A549 (cell line): Measurements from ENCODE around the gene RING1. TPM values are rescaled to one million over a fixed set of nuclear protein-coding genes. Genes with fewer than 3 reads are reported as not detected.

Source experiments
- ATAC-seq, 2 experiments: fragments of 200-7000 bp in 1 of 2; fragments of >200 bp in 1 of 2; cut with Nextera tagmentation in 1 of 2; cut with Tn5 transposase in 1 of 2; 3 replicates each; pipeline versions ENCODE4 v1.8.0 to v1.9.1; 2018 to 2020; ENCODE audit warnings: mild to moderate bottlenecking in 1 of 2, moderate library complexity in 1 of 2
- CTCF ChIA-PET: fragments of 300-600 bp; sonication (Branson Sonifier 250); formaldehyde crosslinking; extraction: SDS; loops from one replicate; lab custom pipeline; 2021; ENCODE audit warnings: antibody characterized with exemption, inconsistent platforms; lab: Yijun Ruan, JAX
- POLR2A ChIA-PET: fragments of 350-600 bp; formaldehyde crosslinking; extraction: SDS; loops from one replicate; lab custom pipeline; 2021; ENCODE audit warnings: antibody characterized with exemption, inconsistent platforms; lab: Yijun Ruan, JAX
- DNase-seq, 2 experiments: peaks; one replicate each; pipeline versions ENCODE4 v3.0.0 to v3.0.0-alpha.2; 2011 to 2016; ENCODE audit warnings: low read depth in 1 of 2, low spot score in 1 of 2
- FAIRE-seq: peaks from 2 replicates; lab custom pipeline; 2011; peaks lifted over from hg19 to GRCh38; lab: Jason Lieb, UNC
- H3K27ac ChIP-seq, 2 experiments: fragments of >200 bp; sonication (Bioruptor Twin); formaldehyde crosslinking; 3 replicates each; pipeline ENCODE4 v1.5.1; 2016 to 2017
- H3K4me1 ChIP-seq: fragments of >200 bp; sonication (Bioruptor Twin); formaldehyde crosslinking; 3 replicates; pipeline ENCODE4 v1.6.1; 2016
- H3K4me2 ChIP-seq: fragments of >200 bp; sonication (Bioruptor Twin); formaldehyde crosslinking; 3 replicates; pipeline ENCODE4 v1.6.1; 2016
- H3K4me3 ChIP-seq: fragments of >200 bp; sonication (Bioruptor Twin); formaldehyde crosslinking; 3 replicates; pipeline ENCODE4 v1.5.1; 2016
- H3K9me3 ChIP-seq: fragments of >200 bp; sonication (Bioruptor Twin); formaldehyde crosslinking; 3 replicates; pipeline ENCODE4 v1.6.1; 2016
- CBX8 ChIP-seq: fragments of 200-600 bp; sonication (generic); IDR thresholded peaks from 2 replicates; pipeline ENCODE4 v1.6.1; 2016
- CEBPB ChIP-seq, 2 experiments: fragments of >200 bp in 1 of 2; sonication (Bioruptor Twin) in 1 of 2; formaldehyde crosslinking in 1 of 2; IDR thresholded peaks; 2 replicates each; pipeline ENCODE4 v1.6.1; 2012 to 2016
- CHD2 ChIP-seq: fragments of 150-350 bp; IDR thresholded peaks from 2 replicates; pipeline ENCODE4 v1.6.1; 2014; ENCODE audit warnings: low read length; ENCODE audit not compliant: partially characterized antibody
- ESRRA ChIP-seq: fragments of 150-350 bp; IDR thresholded peaks from 2 replicates; pipeline ENCODE4 v1.6.1; 2014; ENCODE audit warnings: mild to moderate bottlenecking, low read length, borderline replicate concordance
- FOSL2 ChIP-seq, 2 experiments: fragments of 450-650 bp in 1 of 2; fragments of >200 bp in 1 of 2; sonication (Bioruptor Twin) in 1 of 2; formaldehyde crosslinking; IDR thresholded peaks; 2 replicates each; pipeline versions ENCODE4 v1.5.0 to v1.6.1; 2016 to 2020; ENCODE audit warnings: mild to moderate bottlenecking in 1 of 2, moderate library complexity in 1 of 2
- GATA3 ChIP-seq: IDR thresholded peaks from 2 replicates; pipeline ENCODE4 v1.6.1; 2012; ENCODE audit warnings: borderline replicate concordance
- HDAC2 ChIP-seq: fragments of 200-600 bp; sonication (generic); IDR thresholded peaks from 2 replicates; pipeline ENCODE4 v1.6.1; 2016
- HOXA7 ChIP-seq: fragments of 250-450 bp; sonication (Bioruptor Pico); IDR thresholded peaks from 2 replicates; pipeline ENCODE4 v1.5.0; 2020; ENCODE audit warnings: mild to moderate bottlenecking, moderate library complexity
- JUN ChIP-seq, 2 experiments: fragments of >200 bp; sonication (Bioruptor Twin); formaldehyde crosslinking; IDR thresholded peaks; 2 replicates in 1 of 2; 3 replicates in 1 of 2; pipeline ENCODE4 v1.6.1; 2016 to 2017
- MAFK ChIP-seq: fragments of 450-650 bp; IDR thresholded peaks from 2 replicates; pipeline ENCODE4 v1.6.1; 2014; ENCODE audit not compliant: partially characterized antibody
- MAZ ChIP-seq: fragments of 150-350 bp; IDR thresholded peaks from 2 replicates; pipeline ENCODE4 v1.6.1; 2014; ENCODE audit warnings: antibody characterized with exemption, low read depth, low read length, borderline replicate concordance
- POLR2A ChIP-seq: IDR thresholded peaks from 2 replicates; pipeline ENCODE4 v1.6.1; 2012; ENCODE audit warnings: mild to moderate bottlenecking, low read length
- RFX5 ChIP-seq: fragments of 450-650 bp; IDR thresholded peaks from 2 replicates; pipeline ENCODE4 v1.7.1; 2014; ENCODE audit warnings: antibody characterized with exemption, mild to moderate bottlenecking, moderate library complexity
- SREBF2 ChIP-seq: fragments of 450-650 bp; IDR thresholded peaks from 2 replicates; pipeline ENCODE4 v1.6.1; 2014; ENCODE audit warnings: mild to moderate bottlenecking, moderate library complexity
- TFCP2L1 ChIP-seq: fragments of 250-450 bp; sonication (Bioruptor Pico); IDR thresholded peaks from 2 replicates; pipeline ENCODE4 v1.5.0; 2021; ENCODE audit warnings: mild to moderate bottlenecking
- TP53 ChIP-seq: fragments of 250-450 bp; sonication (Bioruptor Pico); IDR thresholded peaks from 2 replicates; pipeline ENCODE4 v1.5.0; 2021; ENCODE audit warnings: mild to moderate bottlenecking, moderate library complexity
- ZFP36 ChIP-seq: fragments of 450-650 bp; IDR thresholded peaks from 2 replicates; pipeline ENCODE4 v1.6.1; 2014; ENCODE audit warnings: borderline replicate concordance; ENCODE audit not compliant: partially characterized antibody
- ZNF302 ChIP-seq: fragments of 250-450 bp; sonication (Bioruptor Pico); IDR thresholded peaks from 2 replicates; pipeline ENCODE4 v1.9.0; 2021; ENCODE audit warnings: inconsistent platforms, mild to moderate bottlenecking, moderate library complexity
- ZSCAN20 ChIP-seq: fragments of 250-450 bp; sonication (Bioruptor Pico); IDR thresholded peaks from 2 replicates; pipeline ENCODE4 v1.8.0; 2022; ENCODE audit warnings: mild to moderate bottlenecking, moderate library complexity
- WGBS: methylation state at CpG from one replicate; pipeline ENCODE4 v1.1.6; 2017; ENCODE audit errors: missing lambda C conversion rate; 5-methylcytosine and 5-hydroxymethylcytosine counted together
- polyA plus RNA-seq, 4 experiments: library from polyadenylated mRNA; depleted of rRNA in 3 of 4; stranded (reverse); fragments of >200 nt; fragmentation: RNase III in 1 of 4; extraction: RNeasy Plus Mini Kit Qiagen cat#74134 plus additional on column Dnase treatment in 1 of 4; gene quantifications; 2 replicates in 3 of 4; 3 replicates in 1 of 4; pipeline ENCODE4 v1.2.3, GENCODE V29; 2011 to 2017
- TF ChIP-seq, protein P1 (sequence below): IDR thresholded peaks from 2 replicates; pipeline ENCODE4 v1.6.1; 2012
- TF ChIP-seq, protein P2 (sequence below): fragments of 200-600 bp; sonication (generic); IDR thresholded peaks from 2 replicates; pipeline ENCODE4 v1.6.1; 2016; ENCODE audit warnings: antibody characterized with exemption, mild to moderate bottlenecking, moderate library complexity
- TF ChIP-seq, protein P3 (sequence below): fragments of 150-350 bp; IDR thresholded peaks from 2 replicates; pipeline ENCODE4 v1.6.1; 2014; ENCODE audit warnings: low read depth, mild to moderate bottlenecking, low read length

RING1 gene
- polyA plus RNA-seq, 2 of the 4 experiments (the other 2 are of a cell fraction), result 12.7 to 35.0 TPM

DNA sequence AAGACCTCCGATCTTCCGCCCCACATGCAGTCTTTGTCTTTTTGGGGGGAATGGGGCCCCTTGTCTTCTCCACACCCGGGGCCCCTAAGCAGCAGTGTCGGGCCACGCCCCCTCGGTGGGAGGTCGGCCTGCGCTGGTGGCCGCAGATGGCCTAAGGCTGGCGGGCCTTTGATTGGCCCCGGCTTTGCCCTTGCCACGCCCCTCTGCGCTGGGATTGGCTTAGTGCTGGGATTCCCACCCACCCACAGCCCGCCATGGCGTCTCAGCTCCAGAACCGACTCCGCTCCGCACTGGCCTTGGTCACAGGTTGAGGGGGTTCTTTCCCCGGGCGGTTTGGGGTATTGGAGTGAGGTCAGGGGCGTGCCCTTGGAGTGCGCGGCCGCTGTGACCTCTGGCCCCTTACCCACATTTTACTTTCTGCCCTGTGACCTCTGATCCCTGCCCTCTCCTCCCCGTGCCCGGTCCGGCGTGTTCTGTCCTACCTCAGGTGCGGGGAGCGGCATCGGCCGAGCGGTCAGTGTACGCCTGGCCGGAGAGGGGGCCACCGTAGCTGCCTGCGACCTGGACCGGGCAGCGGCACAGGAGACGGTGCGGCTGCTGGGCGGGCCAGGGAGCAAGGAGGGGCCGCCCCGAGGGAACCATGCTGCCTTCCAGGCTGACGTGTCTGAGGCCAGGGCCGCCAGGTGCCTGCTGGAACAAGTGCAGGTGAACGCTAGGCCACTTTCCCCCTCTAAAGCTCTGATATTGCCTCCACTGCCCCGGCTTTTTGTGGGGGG lies 3.7 kb upstream of the RING1 start, which contains the start of gene HSD17B8 (continued):
- no peak for TF ChIP-seq CHD2

DNA sequence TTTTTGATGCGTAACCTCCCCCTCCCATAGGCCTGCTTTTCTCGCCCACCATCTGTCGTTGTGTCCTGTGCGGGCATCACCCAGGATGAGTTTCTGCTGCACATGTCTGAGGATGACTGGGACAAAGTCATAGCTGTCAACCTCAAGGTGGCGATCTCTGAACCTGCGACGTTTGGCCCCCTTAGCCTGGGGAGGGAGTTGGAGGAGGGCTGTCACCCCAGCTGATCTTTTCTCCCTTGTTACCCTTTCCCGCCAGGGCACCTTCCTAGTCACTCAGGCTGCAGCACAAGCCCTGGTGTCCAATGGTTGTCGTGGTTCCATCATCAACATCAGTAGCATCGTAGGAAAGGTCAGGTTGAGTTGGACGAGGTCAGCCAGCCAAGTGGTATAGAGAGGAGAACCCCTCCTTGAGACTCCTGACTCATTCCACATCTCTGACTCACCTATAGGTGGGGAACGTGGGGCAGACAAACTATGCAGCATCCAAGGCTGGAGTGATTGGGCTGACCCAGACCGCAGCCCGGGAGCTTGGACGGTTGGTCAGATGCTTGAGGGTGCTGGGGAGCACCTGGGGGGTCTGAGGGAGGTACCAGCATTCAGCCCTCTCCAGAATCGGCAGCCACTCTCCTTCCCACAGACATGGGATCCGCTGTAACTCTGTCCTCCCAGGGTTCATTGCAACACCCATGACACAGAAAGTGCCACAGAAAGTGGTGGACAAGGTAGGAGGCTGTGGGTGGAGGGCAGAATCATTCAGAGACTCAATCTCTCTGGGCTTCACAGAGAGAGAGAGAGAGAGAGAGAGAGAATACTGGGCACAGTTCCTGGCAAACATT lies 2.9 kb upstream of the RING1 start:
- Histone ChIP-seq H3K4me2 (peak overlapping the region; percentile 76), H3K9me3 (no peaks in the 10 kb centered on the region), H3K4me1 (peaks cover 46% of the 10 kb centered on the region), H3K4me3 (peak overlapping the region; percentile 82), H3K27ac (peak overlapping the region; percentile 87 to 100)
- TF ChIP-seq RFX5 (no peak), TP53 (CRISPR knock-in tag) (no peak), GATA3 (no peak), ZNF302 (CRISPR knock-in tag) (no peak), MAZ (no peak), ZSCAN20 (CRISPR knock-in tag) (no peak), TFCP2L1 (CRISPR knock-in tag) (no peak), FOSL2 (IDR thresholded peaks at IDR 0.05) (no peak), FOSL2 (CRISPR knock-in tag; IDR thresholded peaks at IDR 0.05) (peak; percentile 67)
- TF ChIP-seq, protein P1, sequence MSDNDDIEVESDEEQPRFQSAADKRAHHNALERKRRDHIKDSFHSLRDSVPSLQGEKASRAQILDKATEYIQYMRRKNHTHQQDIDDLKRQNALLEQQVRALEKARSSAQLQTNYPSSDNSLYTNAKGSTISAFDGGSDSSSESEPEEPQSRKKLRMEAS, result 0 out of 2 replicates have a peak, but pooled peaks have one; percentile 6
- DNase-seq, result peak; percentile 46 to 59
- ChIA-PET POLR2A (interaction anchor here (1.5 kb wide), 1 partner anchor 234 kb away, joined by 4 read pairs; no protein-coding TSS in a partner anchor), CTCF (interaction anchor here (1.2 to 2.4 kb wide), 2 partner anchors 33 to 43 kb away, joined by 3 to 9 read pairs; no protein-coding TSS in a partner anchor)
- peak; percentile 33 to 47; a peak in 4 of 6 replicates for ATAC-seq
- 40% methylated on average over 11 of the region's 17 CpGs for WGBS
- no peak for FAIRE-seq

DNA sequence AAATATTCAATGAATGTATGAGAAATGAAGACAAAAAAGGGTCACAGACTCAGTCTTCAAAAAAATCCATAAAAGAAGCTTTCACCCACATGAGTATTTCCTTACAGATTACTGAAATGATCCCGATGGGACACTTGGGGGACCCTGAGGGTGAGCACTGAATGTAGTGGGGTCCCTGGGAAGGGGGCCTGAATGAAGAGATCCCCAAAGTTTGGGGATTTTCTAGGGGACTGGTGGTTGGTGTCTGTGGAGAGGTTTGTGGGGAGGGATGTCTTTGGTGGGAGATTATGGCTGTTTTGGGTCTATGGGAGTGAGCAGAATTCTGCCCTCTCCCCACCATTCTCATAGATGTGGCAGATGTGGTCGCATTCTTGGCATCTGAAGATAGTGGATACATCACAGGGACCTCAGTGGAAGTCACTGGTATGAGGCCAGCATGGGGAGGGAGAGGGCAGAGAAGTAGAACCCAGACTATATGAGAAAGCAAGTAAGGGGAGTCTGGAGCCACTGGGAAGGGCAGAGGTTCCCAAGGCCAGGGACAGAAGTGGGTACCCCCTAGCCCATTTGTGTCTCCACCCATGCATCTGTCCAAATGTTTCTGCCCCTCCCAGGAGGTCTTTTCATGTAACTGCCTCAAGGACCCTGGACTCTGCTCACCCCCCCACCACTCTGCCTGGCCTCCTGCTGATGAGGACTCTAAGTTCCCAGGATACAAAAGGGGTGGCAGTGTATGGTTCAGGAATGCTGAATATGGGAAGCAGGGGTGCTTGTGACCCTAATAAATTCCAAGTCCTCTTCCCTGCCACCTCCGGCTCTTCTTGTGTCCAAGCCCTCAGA lies 2.1 kb upstream of the RING1 start:
- Histone ChIP-seq H3K4me3 (no peak overlapping the region), H3K27ac (peak overlapping the region; percentile 87 to 100; a peak in 5 of 6 replicates), H3K9me3 (no peaks in the 10 kb centered on the region), H3K4me1 (peaks cover 46% of the 10 kb centered on the region), H3K4me2 (peak overlapping the region; percentile 76)
- CTCF ChIA-PET, result interaction anchor here (0.6 to 2.4 kb wide), 3 partner anchors 8 to 42 kb away, joined by 3 to 9 read pairs (median 4); no protein-coding TSS in a partner anchor
- 83% methylated on average over 3 of the region's 3 CpGs for WGBS
- no peak for FAIRE-seq
- POLR2A ChIA-PET, result interaction anchor here (1.5 kb wide), 1 partner anchor 235 kb away, joined by 4 read pairs; no protein-coding TSS in a partner anchor
- TF ChIP-seq ZFP36, result no peak
- no peak for TF ChIP-seq ESRRA
- no peak for TF ChIP-seq TP53 (CRISPR knock-in tag)
- TF ChIP-seq, protein P2, sequence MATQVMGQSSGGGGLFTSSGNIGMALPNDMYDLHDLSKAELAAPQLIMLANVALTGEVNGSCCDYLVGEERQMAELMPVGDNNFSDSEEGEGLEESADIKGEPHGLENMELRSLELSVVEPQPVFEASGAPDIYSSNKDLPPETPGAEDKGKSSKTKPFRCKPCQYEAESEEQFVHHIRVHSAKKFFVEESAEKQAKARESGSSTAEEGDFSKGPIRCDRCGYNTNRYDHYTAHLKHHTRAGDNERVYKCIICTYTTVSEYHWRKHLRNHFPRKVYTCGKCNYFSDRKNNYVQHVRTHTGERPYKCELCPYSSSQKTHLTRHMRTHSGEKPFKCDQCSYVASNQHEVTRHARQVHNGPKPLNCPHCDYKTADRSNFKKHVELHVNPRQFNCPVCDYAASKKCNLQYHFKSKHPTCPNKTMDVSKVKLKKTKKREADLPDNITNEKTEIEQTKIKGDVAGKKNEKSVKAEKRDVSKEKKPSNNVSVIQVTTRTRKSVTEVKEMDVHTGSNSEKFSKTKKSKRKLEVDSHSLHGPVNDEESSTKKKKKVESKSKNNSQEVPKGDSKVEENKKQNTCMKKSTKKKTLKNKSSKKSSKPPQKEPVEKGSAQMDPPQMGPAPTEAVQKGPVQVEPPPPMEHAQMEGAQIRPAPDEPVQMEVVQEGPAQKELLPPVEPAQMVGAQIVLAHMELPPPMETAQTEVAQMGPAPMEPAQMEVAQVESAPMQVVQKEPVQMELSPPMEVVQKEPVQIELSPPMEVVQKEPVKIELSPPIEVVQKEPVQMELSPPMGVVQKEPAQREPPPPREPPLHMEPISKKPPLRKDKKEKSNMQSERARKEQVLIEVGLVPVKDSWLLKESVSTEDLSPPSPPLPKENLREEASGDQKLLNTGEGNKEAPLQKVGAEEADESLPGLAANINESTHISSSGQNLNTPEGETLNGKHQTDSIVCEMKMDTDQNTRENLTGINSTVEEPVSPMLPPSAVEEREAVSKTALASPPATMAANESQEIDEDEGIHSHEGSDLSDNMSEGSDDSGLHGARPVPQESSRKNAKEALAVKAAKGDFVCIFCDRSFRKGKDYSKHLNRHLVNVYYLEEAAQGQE, result no peak
- no peak for TF ChIP-seq CHD2
- no peak for TF ChIP-seq HOXA7 (CRISPR knock-in tag)
- TF ChIP-seq, protein P1, result no peak
- TF ChIP-seq JUN (IDR thresholded peaks at IDR 0.05), result no peak
- TF ChIP-seq, protein P3, sequence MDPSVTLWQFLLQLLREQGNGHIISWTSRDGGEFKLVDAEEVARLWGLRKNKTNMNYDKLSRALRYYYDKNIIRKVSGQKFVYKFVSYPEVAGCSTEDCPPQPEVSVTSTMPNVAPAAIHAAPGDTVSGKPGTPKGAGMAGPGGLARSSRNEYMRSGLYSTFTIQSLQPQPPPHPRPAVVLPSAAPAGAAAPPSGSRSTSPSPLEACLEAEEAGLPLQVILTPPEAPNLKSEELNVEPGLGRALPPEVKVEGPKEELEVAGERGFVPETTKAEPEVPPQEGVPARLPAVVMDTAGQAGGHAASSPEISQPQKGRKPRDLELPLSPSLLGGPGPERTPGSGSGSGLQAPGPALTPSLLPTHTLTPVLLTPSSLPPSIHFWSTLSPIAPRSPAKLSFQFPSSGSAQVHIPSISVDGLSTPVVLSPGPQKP, result no peak
- no peak for TF ChIP-seq CBX8
- TF ChIP-seq HDAC2, result no peak
- no peak for TF ChIP-seq POLR2A
- TF ChIP-seq SREBF2, result no peak
- TF ChIP-seq CEBPB (IDR thresholded peaks at IDR 0.05), result no peak
- no peak for TF ChIP-seq TFCP2L1 (CRISPR knock-in tag)
- no peak for TF ChIP-seq MAFK
- DNase-seq, result no peak
- ATAC-seq, result no peak
